Heart left ventricle (tissue), 13 donors: Measurements from ENCODE around the gene UCN.

Source experiments
- POLR2A ChIP-seq, 2 donors: fragments of 450-650 bp; IDR thresholded peaks; one replicate each; pipeline ENCODE4 v1.6.1; 2017; ENCODE audit warnings: antibody characterized with exemption in 2 of 2, mild to moderate bottlenecking in 2 of 2, moderate library complexity in 2 of 2
- TF ChIP-seq, protein P1 (sequence below), 12 donors: fragments of 200-600 bp; sonication (generic) in 4 of 12; IDR thresholded peaks; one replicate each; pipeline versions ENCODE4 v1.5.0 to v1.8.0; 2018 to 2022; ENCODE audit warnings: antibody characterized with exemption in 12 of 12, mild to moderate bottlenecking in 5 of 12
- donor health status: ischemic (EF 13 %, LVEDD 7.1; RV severe dilation, severe dysfunction).
- donor health status: DM: no; HTN: yes; CAD: no.
- donor health status: DM: no; HTN: no; CAD: no.
- donor health status: ischemic (EF 25% LVEDD 6.9; RV normal size, moderate dysfunction).
- donor health status: ischemic (EF 25% LVEDD 5.7; RV mildly dilated, moderate dysfunction).
- donor health status: ischemic (EF 35%, LVEDD 5.7; RV mildly dilated, moderate dysfunction).
- donor health status: nonischemic (EF 11% LVEDD 7.7; RV severe dilation, severe dysfunction).
- donor health status: DM: yes; HTN: yes; CAD: no.
- donor health status: PGD.
- donor health status: ischemic (EF 29% LVEDD 5.4; RV normal size, mild dysfunction).
- donor health status: nonischemic (EF 23%, LVEDD 6.1; RV moderate dilation, normal function).

GRCh38 chr2:27322301-27322765 lies 14.1 kb upstream of the UCN start:
- TF ChIP-seq, protein P1, sequence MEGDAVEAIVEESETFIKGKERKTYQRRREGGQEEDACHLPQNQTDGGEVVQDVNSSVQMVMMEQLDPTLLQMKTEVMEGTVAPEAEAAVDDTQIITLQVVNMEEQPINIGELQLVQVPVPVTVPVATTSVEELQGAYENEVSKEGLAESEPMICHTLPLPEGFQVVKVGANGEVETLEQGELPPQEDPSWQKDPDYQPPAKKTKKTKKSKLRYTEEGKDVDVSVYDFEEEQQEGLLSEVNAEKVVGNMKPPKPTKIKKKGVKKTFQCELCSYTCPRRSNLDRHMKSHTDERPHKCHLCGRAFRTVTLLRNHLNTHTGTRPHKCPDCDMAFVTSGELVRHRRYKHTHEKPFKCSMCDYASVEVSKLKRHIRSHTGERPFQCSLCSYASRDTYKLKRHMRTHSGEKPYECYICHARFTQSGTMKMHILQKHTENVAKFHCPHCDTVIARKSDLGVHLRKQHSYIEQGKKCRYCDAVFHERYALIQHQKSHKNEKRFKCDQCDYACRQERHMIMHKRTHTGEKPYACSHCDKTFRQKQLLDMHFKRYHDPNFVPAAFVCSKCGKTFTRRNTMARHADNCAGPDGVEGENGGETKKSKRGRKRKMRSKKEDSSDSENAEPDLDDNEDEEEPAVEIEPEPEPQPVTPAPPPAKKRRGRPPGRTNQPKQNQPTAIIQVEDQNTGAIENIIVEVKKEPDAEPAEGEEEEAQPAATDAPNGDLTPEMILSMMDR (IDR thresholded peaks at IDR 0.05): no peak
- no peak for TF ChIP-seq POLR2A (IDR thresholded peaks at IDR 0.05)
